DND-41 (cell line): ENCODE measurements around the gene MARVELD3.

Experiments
- CTCF ChIP-seq: IDR thresholded peaks from 2 replicates; pipeline ENCODE4 v1.5.1; 2012; ENCODE audit warnings: borderline replicate concordance, low read length, moderate library complexity, mild to moderate bottlenecking; ENCODE audit not compliant: poor library complexity, severe bottlenecking; ENCODE audit errors: extremely low read depth
- EZH2 ChIP-seq: IDR thresholded peaks from 3 replicates; pipeline ENCODE4 v1.6.1; 2012; ENCODE audit warnings: borderline replicate concordance, low read depth, mild to moderate bottlenecking, moderate library complexity, low read length, inconsistent platforms; ENCODE audit not compliant: severe bottlenecking

- TF ChIP-seq CTCF = no peak
- TF ChIP-seq EZH2 = no peak
These were observed 3.5 kb downstream of the MARVELD3 start for GRCh38 chr16:71629278-71630016.
